ENCODE results near the gene ARHGAP9.
"Not testable (repeated sequence)": the region's sequence is repeated elsewhere in the genome, so short reads cannot be mapped to it uniquely, and the experiment has no call there.

GRCh38 chr12:57502311-57502969 lies 22.8 kb upstream of the ARHGAP9 start:
- not testable (repeated sequence) for TF ChIP-seq CTCF (IDR thresholded peaks at IDR 0.05; ENCODE audit: insufficient read depth, low read length); POLR2AphosphoS5 (IDR thresholded peaks at IDR 0.05; ENCODE audit: low read depth); REST (IDR thresholded peaks at IDR 0.05; ENCODE audit: insufficient replicate concordance, low read depth); GABPA (IDR thresholded peaks at IDR 0.05; ENCODE audit: low read depth); SPI1 (IDR thresholded peaks at IDR 0.05; ENCODE audit: borderline replicate concordance, low read depth)
